Measurements from ENCODE around the gene MKNK1.

The MKNK1 gene

DNA sequence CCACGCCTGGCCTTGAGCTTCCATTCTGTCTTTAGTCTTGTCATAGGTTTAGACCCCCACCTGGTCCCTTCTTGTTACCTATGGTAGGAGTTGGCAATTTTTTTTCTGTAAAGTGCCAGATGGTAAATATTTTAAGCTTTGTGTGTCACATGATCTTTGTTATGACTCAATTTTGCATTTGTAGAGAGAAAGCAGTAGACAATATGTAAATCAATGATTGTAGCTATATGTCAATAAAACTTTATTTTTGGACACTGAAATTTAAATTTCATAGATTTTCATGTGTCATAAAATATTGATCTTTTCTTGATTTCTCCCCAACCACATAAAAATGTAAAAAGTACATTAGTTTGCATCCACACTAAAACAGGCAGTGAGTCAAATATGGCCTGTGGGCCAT lies 8.0 kb downstream of the MKNK1 start:
- DNase-seq (ENCODE audit: insufficient read length, low spot score) (no peak), FAIRE-seq (no peak)
- no peak for TF ChIP-seq CTCF (IDR thresholded peaks at IDR 0.05; ENCODE audit: insufficient read depth, missing control alignments)

DNA sequence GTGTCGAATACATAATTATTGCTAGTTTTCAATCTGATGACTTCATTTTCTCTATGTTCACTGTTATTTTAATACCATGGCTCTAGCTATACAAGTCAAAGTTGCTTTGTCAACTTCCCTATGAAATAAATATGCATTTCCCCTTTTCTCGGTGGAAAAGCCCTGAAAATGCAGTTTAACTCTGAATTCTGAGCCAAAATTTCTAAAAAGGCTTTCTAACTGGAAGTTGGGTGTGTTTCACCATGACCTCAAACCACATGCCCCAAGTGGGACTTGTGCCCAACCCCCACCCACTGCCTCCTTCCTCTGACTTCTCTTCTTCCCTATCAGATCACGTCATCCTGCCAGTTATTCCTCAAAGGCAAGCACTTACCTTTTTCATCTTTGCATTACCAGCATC lies 8.9 kb downstream of the MKNK1 start:
- FAIRE-seq (no peak), DNase-seq (ENCODE audit: insufficient read length, low spot score) (no peak)
- TF ChIP-seq CTCF (IDR thresholded peaks at IDR 0.05; ENCODE audit: insufficient read depth, missing control alignments) = no peak

- DNase-seq (ENCODE audit: insufficient read length, low spot score) (no peak), FAIRE-seq (no peak)
- no peak for TF ChIP-seq CTCF (IDR thresholded peaks at IDR 0.05; ENCODE audit: insufficient read depth, missing control alignments)
Observed at GRCh38 chr1:46594063-46594462, 10.0 kb downstream of the MKNK1 start.

GRCh38 chr1:46592823-46593222 lies 11.2 kb downstream of the MKNK1 start:
- TF ChIP-seq CTCF (IDR thresholded peaks at IDR 0.05; ENCODE audit: insufficient read depth, missing control alignments) = no peak
- DNase-seq (ENCODE audit: insufficient read length, low spot score) (no peak), FAIRE-seq (no peak)

DNA sequence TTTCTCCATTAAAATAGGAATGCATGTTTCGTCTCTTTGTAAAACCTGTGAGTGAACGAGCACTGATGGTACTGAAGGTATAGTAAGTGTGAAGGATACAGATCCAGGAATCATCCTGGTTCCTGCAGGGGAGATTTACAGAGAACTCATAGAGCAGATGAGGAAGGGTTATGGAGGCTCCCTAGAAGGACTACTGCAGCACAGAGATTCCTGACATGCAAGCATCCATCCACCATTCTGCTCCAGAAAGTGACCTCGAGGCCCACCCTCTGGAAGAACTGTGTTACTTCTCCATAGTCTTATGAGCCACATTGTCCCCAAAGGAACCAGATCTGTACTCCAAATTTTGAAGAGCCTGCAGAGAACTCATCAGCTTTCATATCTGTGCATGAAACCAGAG lies 14.5 kb downstream of the MKNK1 start:
- no peak for TF ChIP-seq CTCF (IDR thresholded peaks at IDR 0.05; ENCODE audit: insufficient read depth, missing control alignments)
- DNase-seq (ENCODE audit: insufficient read length, low spot score) = no peak
- no peak for FAIRE-seq

- DNase-seq (ENCODE audit: insufficient read length, low spot score) (no peak), FAIRE-seq (no peak)
- no peak for TF ChIP-seq CTCF (IDR thresholded peaks at IDR 0.05; ENCODE audit: insufficient read depth, missing control alignments)
Observed at GRCh38 chr1:46587069-46587468, 17.0 kb downstream of the MKNK1 start.

- no peak for FAIRE-seq
- TF ChIP-seq CTCF (IDR thresholded peaks at IDR 0.05; ENCODE audit: insufficient read depth, missing control alignments) = no peak
Observed at GRCh38 chr1:46585312-46585938, 18.6 kb downstream of the MKNK1 start.

More at GRCh38 chr1:46585312-46585938, 18.6 kb downstream of the MKNK1 start:
- DNase-seq (ENCODE audit: insufficient read length, low spot score) = no peak
